Testis (tissue), 3 donors: ENCODE measurements around the gene ZC3H6. TPM values are rescaled to one million over a fixed set of nuclear protein-coding genes. Genes with fewer than 3 reads are reported as not detected.

Experiments used
- DNase-seq: peaks from one replicate; pipeline ENCODE4 v3.0.0-alpha.2; 2019
- H3K27ac ChIP-seq, 2 donors: fragments of 200-600 bp; sonication (generic); one replicate each; pipeline ENCODE4 v1.5.1; 2019
- H3K27me3 ChIP-seq: fragments of 200-600 bp; sonication (generic); one replicate; pipeline ENCODE4 v1.5.1; 2019
- H3K36me3 ChIP-seq: fragments of 200-600 bp; sonication (generic); one replicate; pipeline ENCODE4 v1.5.1; 2017; ENCODE audit warnings: low read depth; ENCODE audit errors: missing control alignments
- H3K4me1 ChIP-seq: fragments of 200-600 bp; sonication (generic); one replicate; pipeline ENCODE4 v1.5.1; 2019
- H3K4me3 ChIP-seq, 2 donors: fragments of 200-600 bp; sonication (generic); one replicate each; pipeline ENCODE4 v1.5.1; 2017 to 2019
- H3K9me3 ChIP-seq: fragments of 200-600 bp; sonication (generic); one replicate; pipeline ENCODE4 v1.5.1; 2017
- CTCF ChIP-seq, 3 experiments: fragments of 450-650 bp in 2 of 3; fragments of 200-600 bp in 1 of 3; sonication (generic) in 1 of 3; IDR thresholded peaks; one replicate each; pipeline ENCODE4 v1.5.1; 2016 to 2019; ENCODE audit warnings: antibody characterized with exemption in 3 of 3, mild to moderate bottlenecking in 2 of 3, moderate library complexity in 1 of 3
- POLR2A ChIP-seq: fragments of 450-650 bp; IDR thresholded peaks from one replicate; pipeline ENCODE4 v1.6.1; 2017; ENCODE audit warnings: antibody characterized with exemption, mild to moderate bottlenecking, moderate library complexity
- WGBS, 2 donors: methylation state at CpG; one replicate each; pipeline ENCODE4 v1.1.5; 2018; 5-methylcytosine and 5-hydroxymethylcytosine counted together
- intact Hi-C: fragments of 100-400 bp; cut with DNase I; formaldehyde crosslinking; loops from one replicate; pipeline ENCODE4 v1.15.1; 2023; ENCODE audit warnings: low total_unique reads
- polyA plus RNA-seq: library from polyadenylated mRNA; stranded (reverse); fragments of 350-450 nt; fragmentation: Illumina TruSeq; extraction: RNeasy Lipid Tissue Mini Kit (QIAGEN cat#74804); gene quantifications from one replicate; pipeline ENCODE4 v1.2.3, GENCODE V29; 2014; ENCODE audit warnings: low read depth, low replicate concordance; ENCODE audit not compliant: insufficient read depth
- total RNA-seq, 2 donors: library from RNA; depleted of rRNA; stranded (reverse); fragments of >200 nt; gene quantifications; one replicate each; pipeline ENCODE4 v1.2.3, GENCODE V29; 2016

ZC3H6 gene
- total and polyA plus RNA-seq, 3 donors from 2014 or later, result 5.0 to 23.4 (median 10.9) TPM

GRCh38 chr2:112310906-112311305 is 35.5 kb downstream of the ZC3H6 start:
- Histone ChIP-seq H3K4me1 (no peaks in the 10 kb centered on the region), H3K9me3 (no peaks in the 10 kb centered on the region), H3K4me3 (no peak overlapping the region), H3K36me3 (no peaks in the 10 kb centered on the region), H3K27ac (no peak overlapping the region), H3K27me3 (no peaks in the 10 kb centered on the region)
- TF ChIP-seq CTCF (IDR thresholded peaks at IDR 0.05), result no peak
- no peak for TF ChIP-seq POLR2A
- intact Hi-C loops, result no loop called here
- DNase-seq, result no peak

GRCh38 chr2:112311932-112312331 is 36.5 kb downstream of the ZC3H6 start:
- TF ChIP-seq POLR2A (no peak), CTCF (IDR thresholded peaks at IDR 0.05) (no peak)
- Histone ChIP-seq H3K4me3 (no peak overlapping the region), H3K4me1 (no peaks in the 10 kb centered on the region), H3K27me3 (no peaks in the 10 kb centered on the region), H3K27ac (no peak overlapping the region), H3K9me3 (no peaks in the 10 kb centered on the region), H3K36me3 (no peaks in the 10 kb centered on the region)
- DNase-seq, result no peak
- intact Hi-C loops, result no loop called here

GRCh38 chr2:112312821-112313220 is 37.4 kb downstream of the ZC3H6 start:
- Histone ChIP-seq H3K36me3 (no peaks in the 10 kb centered on the region), H3K27me3 (no peaks in the 10 kb centered on the region), H3K9me3 (no peaks in the 10 kb centered on the region), H3K27ac (no peak overlapping the region), H3K4me1 (no peaks in the 10 kb centered on the region), H3K4me3 (no peak overlapping the region)
- no peak for DNase-seq
- intact Hi-C loops, result no loop called here
- 93 to 99% methylated on average over 2 of the region's 2 CpGs for WGBS, 2 donors
- TF ChIP-seq CTCF (IDR thresholded peaks at IDR 0.05), result no peak

- 75 to 82% methylated on average over 1 of the region's 1 CpG for WGBS, 2 donors
- H3K4me3 ChIP-seq, result no peak overlapping the region
- intact Hi-C loops, result no loop called here
- H3K4me1 ChIP-seq, result no peaks in the 10 kb centered on the region
- no peaks in the 10 kb centered on the region for H3K27me3 ChIP-seq
- H3K9me3 ChIP-seq, result no peaks in the 10 kb centered on the region
- TF ChIP-seq POLR2A (no peak), CTCF (IDR thresholded peaks at IDR 0.05) (no peak)
- H3K27ac ChIP-seq, result no peak overlapping the region
- DNase-seq, result no peak
- no peaks in the 10 kb centered on the region for H3K36me3 ChIP-seq
These were observed 39.5 kb downstream of the ZC3H6 start for GRCh38 chr2:112314856-112315255.

- 75% methylated on average over 5 of the region's 5 CpGs for WGBS, 2 donors
- Histone ChIP-seq H3K27ac (no peak overlapping the region), H3K4me3 (no peak overlapping the region), H3K9me3 (no peaks in the 10 kb centered on the region), H3K36me3 (no peaks in the 10 kb centered on the region), H3K27me3 (no peaks in the 10 kb centered on the region), H3K4me1 (no peaks in the 10 kb centered on the region)
- no peak for TF ChIP-seq CTCF (IDR thresholded peaks at IDR 0.05)
- no peak for TF ChIP-seq POLR2A
- no peak for DNase-seq
- intact Hi-C loops, result no loop called here
These were observed 42.1 kb downstream of the ZC3H6 start for GRCh38 chr2:112317303-112318158.
